Neural cell (in vitro differentiated cells): ENCODE measurements around the gene LDLRAD4.

Experiments
- EP300 ChIP-seq: fragments of 450-650 bp; conservative IDR thresholded peaks from 2 replicates; pipeline ENCODE4 v1.6.1; 2014; ENCODE audit warnings: antibody characterized with exemption, mild to moderate bottlenecking, moderate library complexity; ENCODE audit not compliant: poor library complexity, severe bottlenecking
- SMC3 ChIP-seq: fragments of 450-650 bp; conservative IDR thresholded peaks from 2 replicates; pipeline ENCODE4 v1.6.1; 2014; ENCODE audit warnings: antibody characterized with exemption, mild to moderate bottlenecking, moderate library complexity; ENCODE audit not compliant: poor library complexity
- TF ChIP-seq, protein P1 (sequence below): fragments of 450-650 bp; IDR thresholded peaks from 2 replicates; pipeline ENCODE4 v1.5.1; 2014; ENCODE audit warnings: antibody characterized with exemption, mild to moderate bottlenecking, moderate library complexity; ENCODE audit not compliant: poor library complexity, severe bottlenecking

DNA sequence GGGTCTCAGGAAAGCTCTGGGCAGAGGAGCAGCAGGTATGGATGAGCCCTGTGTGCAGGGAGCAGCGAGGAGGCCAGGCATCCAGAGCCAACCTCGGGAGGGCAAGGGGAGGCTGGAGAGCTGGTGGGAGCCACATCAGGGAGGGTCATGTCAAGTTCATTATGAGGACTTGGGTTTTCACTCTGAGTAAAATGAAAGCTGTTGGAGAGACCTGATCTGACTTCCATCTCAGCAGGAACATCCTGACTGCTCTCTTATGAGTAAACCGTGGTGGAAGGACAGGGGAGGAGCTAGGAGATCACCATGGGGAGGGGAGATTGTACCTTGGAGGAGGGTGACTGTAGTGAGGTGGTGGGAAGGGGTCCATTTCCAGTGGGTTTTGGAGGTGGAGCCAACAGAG is 209.8 kb downstream of the LDLRAD4 start:
- TF ChIP-seq, protein P1, sequence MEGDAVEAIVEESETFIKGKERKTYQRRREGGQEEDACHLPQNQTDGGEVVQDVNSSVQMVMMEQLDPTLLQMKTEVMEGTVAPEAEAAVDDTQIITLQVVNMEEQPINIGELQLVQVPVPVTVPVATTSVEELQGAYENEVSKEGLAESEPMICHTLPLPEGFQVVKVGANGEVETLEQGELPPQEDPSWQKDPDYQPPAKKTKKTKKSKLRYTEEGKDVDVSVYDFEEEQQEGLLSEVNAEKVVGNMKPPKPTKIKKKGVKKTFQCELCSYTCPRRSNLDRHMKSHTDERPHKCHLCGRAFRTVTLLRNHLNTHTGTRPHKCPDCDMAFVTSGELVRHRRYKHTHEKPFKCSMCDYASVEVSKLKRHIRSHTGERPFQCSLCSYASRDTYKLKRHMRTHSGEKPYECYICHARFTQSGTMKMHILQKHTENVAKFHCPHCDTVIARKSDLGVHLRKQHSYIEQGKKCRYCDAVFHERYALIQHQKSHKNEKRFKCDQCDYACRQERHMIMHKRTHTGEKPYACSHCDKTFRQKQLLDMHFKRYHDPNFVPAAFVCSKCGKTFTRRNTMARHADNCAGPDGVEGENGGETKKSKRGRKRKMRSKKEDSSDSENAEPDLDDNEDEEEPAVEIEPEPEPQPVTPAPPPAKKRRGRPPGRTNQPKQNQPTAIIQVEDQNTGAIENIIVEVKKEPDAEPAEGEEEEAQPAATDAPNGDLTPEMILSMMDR, result no peak
- TF ChIP-seq SMC3, result no peak
- TF ChIP-seq EP300, result no peak
